DND-41 (cell line): ENCODE data around the gene RPUSD4.

Source experiments
- EZH2 ChIP-seq: IDR thresholded peaks from 3 replicates; pipeline ENCODE4 v1.6.1; 2012; ENCODE audit warnings: borderline replicate concordance, low read depth, mild to moderate bottlenecking, moderate library complexity, low read length, inconsistent platforms; ENCODE audit not compliant: severe bottlenecking
- TF ChIP-seq, protein P1 (sequence below): IDR thresholded peaks from 2 replicates; pipeline ENCODE4 v1.5.1; 2012; ENCODE audit warnings: borderline replicate concordance, low read length, moderate library complexity, mild to moderate bottlenecking; ENCODE audit not compliant: poor library complexity, severe bottlenecking; ENCODE audit errors: extremely low read depth

DNA sequence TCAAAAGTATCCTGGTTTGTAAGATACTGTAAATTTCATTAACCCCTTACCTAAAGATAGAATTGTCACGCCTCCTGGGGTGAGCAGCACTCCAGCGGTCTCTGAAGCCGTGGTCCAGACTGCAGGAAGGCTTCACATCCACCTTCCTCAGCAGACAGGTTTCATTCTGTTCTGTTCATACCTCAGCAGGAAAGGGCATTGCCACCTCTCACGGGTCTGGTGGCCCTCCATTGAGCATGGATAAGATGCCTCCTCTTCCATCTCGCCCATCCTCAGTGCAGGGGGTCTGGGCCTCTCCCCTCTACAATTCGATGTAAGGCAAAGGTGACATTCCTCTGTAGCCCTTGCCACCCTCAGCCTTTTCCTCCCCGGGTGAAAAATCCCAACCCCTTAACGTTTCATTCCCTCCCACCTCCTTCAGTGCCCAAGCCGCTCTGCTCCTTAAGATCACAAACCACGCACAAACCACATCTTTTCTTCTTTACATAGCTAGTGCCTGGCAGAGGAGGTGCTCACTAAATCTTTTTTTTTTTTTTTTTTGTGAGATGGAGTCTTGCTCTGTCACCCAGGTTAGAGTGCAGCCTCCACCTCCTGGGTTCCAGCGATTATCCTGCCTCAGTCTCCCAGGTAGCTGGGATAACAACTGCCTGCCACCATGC is 28.5 kb downstream of the RPUSD4 start:
- TF ChIP-seq, protein P1, sequence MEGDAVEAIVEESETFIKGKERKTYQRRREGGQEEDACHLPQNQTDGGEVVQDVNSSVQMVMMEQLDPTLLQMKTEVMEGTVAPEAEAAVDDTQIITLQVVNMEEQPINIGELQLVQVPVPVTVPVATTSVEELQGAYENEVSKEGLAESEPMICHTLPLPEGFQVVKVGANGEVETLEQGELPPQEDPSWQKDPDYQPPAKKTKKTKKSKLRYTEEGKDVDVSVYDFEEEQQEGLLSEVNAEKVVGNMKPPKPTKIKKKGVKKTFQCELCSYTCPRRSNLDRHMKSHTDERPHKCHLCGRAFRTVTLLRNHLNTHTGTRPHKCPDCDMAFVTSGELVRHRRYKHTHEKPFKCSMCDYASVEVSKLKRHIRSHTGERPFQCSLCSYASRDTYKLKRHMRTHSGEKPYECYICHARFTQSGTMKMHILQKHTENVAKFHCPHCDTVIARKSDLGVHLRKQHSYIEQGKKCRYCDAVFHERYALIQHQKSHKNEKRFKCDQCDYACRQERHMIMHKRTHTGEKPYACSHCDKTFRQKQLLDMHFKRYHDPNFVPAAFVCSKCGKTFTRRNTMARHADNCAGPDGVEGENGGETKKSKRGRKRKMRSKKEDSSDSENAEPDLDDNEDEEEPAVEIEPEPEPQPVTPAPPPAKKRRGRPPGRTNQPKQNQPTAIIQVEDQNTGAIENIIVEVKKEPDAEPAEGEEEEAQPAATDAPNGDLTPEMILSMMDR, result no peak
- TF ChIP-seq EZH2, result no peak
